AG09309 (cell line): Measurements from ENCODE around the gene MARK3.
A peak's percentile ranks its signal among the peaks of the same experiment; 100 is the strongest.
"Not testable (repeated sequence)": the region's sequence is repeated elsewhere in the genome, so short reads cannot be mapped to it uniquely, and the experiment has no call there.

ENCODE experiments used
- DNase-seq: peaks from one replicate; pipeline ENCODE4 v3.0.0-alpha.2; 2010; ENCODE audit warnings: low read depth
- H3K4me3 ChIP-seq: 2 replicates; pipeline ENCODE4 v1.5.1; 2011; ENCODE audit warnings: mild to moderate bottlenecking, low read depth, low read length, moderate library complexity; ENCODE audit not compliant: control insufficient read depth
- CTCF ChIP-seq: IDR thresholded peaks from 2 replicates; pipeline ENCODE4 v1.5.1; 2011; ENCODE audit warnings: mild to moderate bottlenecking, low read depth, low read length, inconsistent platforms; ENCODE audit not compliant: insufficient read depth, control insufficient read depth; ENCODE audit errors: missing control alignments

The MARK3 gene

GRCh38 chr14:103353362-103353761 lies 31.9 kb upstream of the MARK3 start:
- no peak for TF ChIP-seq CTCF

GRCh38 chr14:103354141-103354540 lies 31.1 kb upstream of the MARK3 start:
- no peak for DNase-seq
- TF ChIP-seq CTCF: no peak
- H3K4me3 ChIP-seq: no peak overlapping the region

More at GRCh38 chr14:103353362-103353761, 31.9 kb upstream of the MARK3 start:
- H3K4me3 ChIP-seq: no peak overlapping the region
- DNase-seq: no peak

GRCh38 chr14:103356024-103356682 lies 29.1 kb upstream of the MARK3 start:
- no peak overlapping the region for H3K4me3 ChIP-seq
- DNase-seq: no peak
- no peak for TF ChIP-seq CTCF

- not testable (repeated sequence) for H3K4me3 ChIP-seq, DNase-seq
Observed at GRCh38 chr14:103357552-103357951, 27.7 kb upstream of the MARK3 start.

- TF ChIP-seq CTCF: no peak
- H3K4me3 ChIP-seq: no peak overlapping the region
- DNase-seq: no peak
Observed at GRCh38 chr14:103360548-103360947, 24.7 kb upstream of the MARK3 start.

- H3K4me3 ChIP-seq: no peak overlapping the region
- no peak for TF ChIP-seq CTCF
- peak; percentile 94 for DNase-seq
Observed at GRCh38 chr14:103361867-103362266, 23.3 kb upstream of the MARK3 start.

GRCh38 chr14:103362780-103363179 lies 22.4 kb upstream of the MARK3 start:
- H3K4me3 ChIP-seq: no peak overlapping the region
- no peak for DNase-seq
- TF ChIP-seq CTCF: no peak
